Ovary (tissue), 3 donors: Measurements from ENCODE around the gene AFAP1L2.

Source experiments
- CTCF ChIP-seq, 3 donors: fragments of 450-650 bp in 2 of 3; fragments of 200-600 bp in 1 of 3; IDR thresholded peaks; one replicate each; pipeline versions ENCODE4 v1.5.1 to v1.8.0; 2016 to 2022; ENCODE audit warnings: antibody characterized with exemption in 3 of 3, mild to moderate bottlenecking in 1 of 3
- EP300 ChIP-seq: sonication (generic); formaldehyde crosslinking; IDR thresholded peaks from one replicate; pipeline ENCODE4 v1.6.1; 2017; ENCODE audit warnings: antibody characterized with exemption
- donor health status: DM: no; HTN: no; CAD: no.

DNA sequence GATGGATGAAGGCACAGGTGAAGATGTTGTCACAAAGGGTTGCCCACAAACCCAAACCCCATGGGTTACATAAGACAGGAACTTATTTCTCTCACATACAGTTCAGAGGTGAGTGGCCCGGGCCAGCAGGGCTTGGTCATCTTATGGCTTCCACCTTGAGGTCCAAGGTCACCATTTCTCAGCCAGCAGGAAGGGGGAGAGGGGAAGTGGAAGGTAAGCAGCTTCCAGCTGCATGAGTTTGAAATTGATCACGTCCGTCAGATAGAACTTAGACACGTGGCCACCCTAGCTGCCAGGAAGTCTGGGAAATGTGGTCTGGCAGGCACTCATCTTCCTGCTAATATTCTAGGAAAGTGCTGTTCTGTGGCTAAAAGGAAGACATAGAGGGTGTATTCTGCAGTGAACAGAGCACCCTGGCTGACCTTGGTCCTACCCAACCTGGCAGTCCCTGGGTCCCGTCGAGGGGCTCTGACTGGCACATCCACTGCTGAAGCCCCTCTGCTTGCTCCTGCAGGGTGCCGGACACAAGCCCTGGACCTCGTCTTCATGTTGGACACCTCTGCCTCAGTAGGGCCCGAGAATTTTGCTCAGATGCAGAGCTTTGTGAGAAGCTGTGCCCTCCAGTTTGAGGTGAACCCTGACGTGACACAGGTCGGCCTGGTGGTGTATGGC lies 115.7 kb downstream of the AFAP1L2 start:
- TF ChIP-seq CTCF (IDR thresholded peaks at IDR 0.05) (no peak), EP300 (no peak)
